ENCODE measurements around the gene ARHGAP9.

The ARHGAP9 gene

GRCh38 chr12:57485695-57486094 lies 6.0 kb upstream of the ARHGAP9 start:
- DNase-seq (ENCODE audit: low spot score): no peak
- TF ChIP-seq CTCF (IDR thresholded peaks at IDR 0.05; ENCODE audit: extremely low read depth, missing control alignments): no peak

GRCh38 chr12:57483466-57483865 lies 3.8 kb upstream of the ARHGAP9 start:
- DNase-seq (ENCODE audit: low spot score): no peak
- TF ChIP-seq CTCF (IDR thresholded peaks at IDR 0.05; ENCODE audit: extremely low read depth, missing control alignments): no peak

GRCh38 chr12:57481671-57482070 lies 2.0 kb upstream of the ARHGAP9 start:
- no peak for DNase-seq (ENCODE audit: low spot score)
- TF ChIP-seq CTCF (IDR thresholded peaks at IDR 0.05; ENCODE audit: extremely low read depth, missing control alignments): no peak

- TF ChIP-seq CTCF (IDR thresholded peaks at IDR 0.05; ENCODE audit: extremely low read depth, missing control alignments): no peak
- DNase-seq (ENCODE audit: low spot score): no peak
Observed at GRCh38 chr12:57479043-57479375, 657 bp downstream of the ARHGAP9 start.

DNA sequence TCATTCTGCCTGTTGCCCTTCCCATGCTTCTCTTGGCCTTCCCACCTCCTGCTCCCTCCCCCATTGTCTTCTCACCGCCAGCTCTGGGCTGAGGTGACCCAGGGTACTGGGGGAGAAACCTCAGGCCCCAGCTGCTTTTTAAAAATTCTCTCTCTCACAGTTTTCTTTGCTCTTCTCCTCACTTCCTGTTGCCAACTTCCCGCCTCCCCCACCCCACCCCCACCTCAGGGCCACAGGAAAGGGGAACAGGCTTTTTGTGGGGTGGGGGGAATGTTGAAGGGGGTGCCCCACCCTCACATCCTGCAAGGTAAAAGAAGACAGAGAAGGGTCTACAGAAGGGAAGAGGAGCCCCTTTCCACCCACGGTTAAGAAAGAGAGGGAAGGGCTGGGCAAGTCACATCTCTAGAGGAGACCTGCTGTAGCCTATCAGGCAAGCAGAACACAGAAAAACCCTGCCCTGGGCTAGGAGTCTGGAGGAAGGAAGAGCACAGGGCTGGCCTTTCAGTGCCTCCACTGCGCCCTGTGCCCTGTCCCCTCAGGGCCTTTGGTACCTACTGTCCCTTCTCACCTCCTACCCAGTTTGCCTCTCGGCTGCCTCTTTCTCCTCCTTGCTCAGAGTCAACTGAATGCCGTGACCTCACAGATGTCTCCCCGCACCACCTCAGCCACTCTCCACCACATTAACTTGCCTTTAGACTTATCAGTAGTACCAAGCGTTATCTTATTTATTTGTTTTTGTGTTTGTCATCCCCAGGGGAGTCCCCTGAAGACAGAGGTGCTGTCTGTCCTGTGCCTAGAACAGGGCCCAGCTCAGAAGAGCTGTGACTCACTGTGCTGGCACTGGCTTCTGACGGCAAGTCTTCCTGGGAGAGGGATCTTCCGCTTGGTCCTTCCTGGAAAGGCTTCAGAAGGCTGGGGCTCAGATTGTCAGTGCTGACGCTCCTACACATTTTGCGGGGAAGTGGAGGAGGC lies 1.7 kb downstream of the ARHGAP9 start:
- no peak for TF ChIP-seq CTCF (IDR thresholded peaks at IDR 0.05; ENCODE audit: extremely low read depth, missing control alignments)
- DNase-seq (ENCODE audit: low spot score): peak; percentile 71

- TF ChIP-seq CTCF (IDR thresholded peaks at IDR 0.05; ENCODE audit: extremely low read depth, missing control alignments): no peak
Observed at GRCh38 chr12:57476993-57477709, 2.5 kb downstream of the ARHGAP9 start.

More at GRCh38 chr12:57476993-57477709, 2.5 kb downstream of the ARHGAP9 start:
- DNase-seq (ENCODE audit: low spot score): no peak
